Activated naive CD8-positive, alpha-beta T cell treated with anti-CD3 and anti-CD28 coated beads for 36 hours (primary cell): ENCODE results near the gene AXDND1. TPM values are rescaled to one million over a fixed set of nuclear protein-coding genes. Genes with fewer than 3 reads are reported as not detected.

ENCODE experiments used
- DNase-seq: peaks from one replicate; pipeline ENCODE4 v3.0.0; 2021
- H3K27ac Mint-ChIP-seq: one replicate; pipeline ENCODE4 v1.8.0; 2022; ENCODE audit warnings: mild to moderate bottlenecking, moderate library complexity, mixed read lengths
- H3K27me3 Mint-ChIP-seq: one replicate; pipeline ENCODE4 v1.8.0; 2022; ENCODE audit warnings: mild to moderate bottlenecking, mixed read lengths
- H3K36me3 Mint-ChIP-seq: one replicate; pipeline ENCODE4 v1.8.0; 2021; ENCODE audit warnings: mild to moderate bottlenecking, mixed read lengths
- H3K4me1 Mint-ChIP-seq: one replicate; pipeline ENCODE4 v1.8.0; 2021; ENCODE audit warnings: mixed read lengths
- H3K4me3 Mint-ChIP-seq: one replicate; pipeline ENCODE4 v1.8.0; 2022; ENCODE audit warnings: mild to moderate bottlenecking, moderate library complexity, mixed read lengths
- H3K9me3 Mint-ChIP-seq: one replicate; pipeline ENCODE4 v1.8.0; 2022; ENCODE audit warnings: mixed read lengths
- total RNA-seq, 2 experiments: library from RNA; stranded (reverse); gene quantifications; one replicate each; pipeline ENCODE4 v1.2.3, GENCODE V29; 2021

The AXDND1 gene
- total RNA-seq, 2 experiments from 2014 or later = 0.56 to 0.64 TPM

DNA sequence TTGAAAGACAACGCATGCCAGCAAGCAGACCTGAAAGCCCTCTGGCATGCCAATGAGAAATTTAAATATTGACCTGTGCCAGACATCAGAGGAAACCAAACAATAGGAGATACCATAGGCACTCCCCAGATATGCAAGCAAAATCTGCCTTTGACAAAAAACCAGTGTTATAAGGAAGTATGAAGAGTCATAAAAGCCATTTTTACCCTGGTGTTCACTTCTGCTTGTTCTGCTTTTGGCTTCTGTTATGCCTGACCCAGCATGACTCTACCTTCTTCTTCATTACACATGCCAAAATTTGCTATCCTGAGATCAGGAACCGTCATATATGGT is 183.6 kb downstream of the AXDND1 start:
- Mint-ChIP-seq H3K27ac (no peak overlapping the region), H3K9me3 (no peaks in the 10 kb centered on the region), H3K4me3 (no peak overlapping the region), H3K27me3 (peaks cover 7% of the 10 kb centered on the region), H3K36me3 (no peaks in the 10 kb centered on the region), H3K4me1 (no peaks in the 10 kb centered on the region)
- DNase-seq = no peak

DNA sequence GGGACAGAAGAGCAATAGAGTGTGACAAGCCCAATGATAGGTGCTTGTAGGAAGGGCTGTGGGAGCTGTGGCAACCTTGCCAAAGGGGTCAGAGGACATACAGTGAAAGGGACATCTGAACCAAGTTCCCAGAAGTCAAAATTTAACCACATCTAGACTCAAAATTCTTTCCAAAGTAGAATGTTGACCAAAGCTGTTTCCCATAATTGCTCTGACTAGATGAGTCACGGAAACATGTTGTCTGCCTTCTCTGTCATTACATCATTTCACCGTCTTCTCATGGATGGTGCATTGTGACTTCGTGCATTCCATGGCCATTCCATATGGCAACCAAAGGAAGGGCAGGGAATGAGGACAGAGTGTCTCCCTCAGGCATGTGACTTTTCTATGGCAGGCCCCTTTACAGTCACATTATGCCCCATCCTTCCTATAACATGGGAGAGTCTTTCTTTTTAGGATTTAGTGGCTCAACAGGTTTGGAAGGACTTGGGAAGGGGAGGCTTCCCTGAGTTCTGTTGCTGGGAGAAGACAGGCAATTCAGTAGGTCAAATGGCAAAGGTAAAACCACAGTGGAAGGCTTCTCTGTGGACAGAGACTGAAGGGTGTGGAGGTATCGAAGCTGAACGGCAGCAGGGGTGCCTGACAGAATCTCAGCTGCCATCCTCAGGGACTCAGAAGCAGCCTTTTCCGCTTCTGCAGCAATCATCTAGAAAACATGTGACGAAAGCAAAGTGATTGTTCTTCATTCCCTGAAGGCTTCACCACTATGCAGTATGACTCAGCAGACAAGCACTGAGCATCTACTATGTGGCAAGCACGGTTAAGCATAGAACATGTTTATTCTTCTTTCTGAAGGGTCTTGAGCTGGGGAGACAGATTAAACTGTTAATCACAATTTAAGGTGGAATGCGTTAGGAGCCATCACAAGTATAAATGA is 185.2 kb downstream of the AXDND1 start:
- peaks cover 7% of the 10 kb centered on the region for H3K27me3 Mint-ChIP-seq
- DNase-seq = no peak
- H3K36me3 Mint-ChIP-seq = no peaks in the 10 kb centered on the region
- no peak overlapping the region for H3K4me3 Mint-ChIP-seq
- H3K4me1 Mint-ChIP-seq = no peaks in the 10 kb centered on the region
- H3K27ac Mint-ChIP-seq = no peak overlapping the region
- H3K9me3 Mint-ChIP-seq = no peaks in the 10 kb centered on the region

DNA sequence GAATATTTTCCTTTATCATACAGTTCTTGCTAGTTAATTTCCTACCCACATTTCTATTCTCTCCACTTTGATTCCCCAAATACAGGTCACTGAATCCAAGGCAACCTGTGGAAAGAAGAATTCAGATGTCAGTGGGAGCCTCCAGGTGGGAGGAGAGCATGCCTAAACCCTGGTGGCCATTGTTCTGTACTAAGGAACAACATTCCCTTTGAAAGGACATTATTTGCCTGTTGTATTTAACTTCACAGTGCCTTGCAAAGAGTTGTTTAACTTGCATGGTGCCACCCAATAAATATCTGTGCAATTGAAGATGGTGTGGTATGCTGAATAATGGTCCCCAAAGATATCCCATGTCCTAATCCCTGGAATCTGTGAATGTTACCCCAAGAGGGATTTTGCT is 188.7 kb downstream of the AXDND1 start:
- no peak overlapping the region for H3K27ac Mint-ChIP-seq
- H3K27me3 Mint-ChIP-seq = peaks cover 5% of the 10 kb centered on the region
- DNase-seq = no peak
- H3K9me3 Mint-ChIP-seq = no peaks in the 10 kb centered on the region
- H3K4me1 Mint-ChIP-seq = no peaks in the 10 kb centered on the region
- H3K4me3 Mint-ChIP-seq = no peak overlapping the region
- H3K36me3 Mint-ChIP-seq = no peaks in the 10 kb centered on the region

DNA sequence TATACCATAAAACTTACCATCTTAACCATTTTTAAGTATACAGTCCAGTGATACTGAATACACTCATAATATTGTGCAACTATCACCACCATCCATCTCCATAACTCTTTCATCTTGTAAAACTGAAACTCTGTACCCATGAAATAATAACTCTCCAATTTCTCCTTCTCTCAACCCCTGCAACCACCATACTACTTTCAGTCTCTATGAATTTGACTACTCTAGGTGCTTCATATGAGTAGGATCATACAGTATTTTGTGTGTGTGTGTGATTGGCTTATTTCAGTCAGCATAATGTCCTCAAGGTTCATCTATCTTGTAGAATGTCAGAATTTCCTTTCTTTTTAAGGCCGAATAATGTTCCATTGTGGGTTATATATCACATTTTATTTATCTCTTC is 192.3 kb downstream of the AXDND1 start:
- DNase-seq = no peak
- Mint-ChIP-seq H3K27ac (no peak overlapping the region), H3K9me3 (no peaks in the 10 kb centered on the region), H3K36me3 (no peaks in the 10 kb centered on the region), H3K4me3 (no peak overlapping the region), H3K4me1 (no peaks in the 10 kb centered on the region), H3K27me3 (no peaks in the 10 kb centered on the region)

DNA sequence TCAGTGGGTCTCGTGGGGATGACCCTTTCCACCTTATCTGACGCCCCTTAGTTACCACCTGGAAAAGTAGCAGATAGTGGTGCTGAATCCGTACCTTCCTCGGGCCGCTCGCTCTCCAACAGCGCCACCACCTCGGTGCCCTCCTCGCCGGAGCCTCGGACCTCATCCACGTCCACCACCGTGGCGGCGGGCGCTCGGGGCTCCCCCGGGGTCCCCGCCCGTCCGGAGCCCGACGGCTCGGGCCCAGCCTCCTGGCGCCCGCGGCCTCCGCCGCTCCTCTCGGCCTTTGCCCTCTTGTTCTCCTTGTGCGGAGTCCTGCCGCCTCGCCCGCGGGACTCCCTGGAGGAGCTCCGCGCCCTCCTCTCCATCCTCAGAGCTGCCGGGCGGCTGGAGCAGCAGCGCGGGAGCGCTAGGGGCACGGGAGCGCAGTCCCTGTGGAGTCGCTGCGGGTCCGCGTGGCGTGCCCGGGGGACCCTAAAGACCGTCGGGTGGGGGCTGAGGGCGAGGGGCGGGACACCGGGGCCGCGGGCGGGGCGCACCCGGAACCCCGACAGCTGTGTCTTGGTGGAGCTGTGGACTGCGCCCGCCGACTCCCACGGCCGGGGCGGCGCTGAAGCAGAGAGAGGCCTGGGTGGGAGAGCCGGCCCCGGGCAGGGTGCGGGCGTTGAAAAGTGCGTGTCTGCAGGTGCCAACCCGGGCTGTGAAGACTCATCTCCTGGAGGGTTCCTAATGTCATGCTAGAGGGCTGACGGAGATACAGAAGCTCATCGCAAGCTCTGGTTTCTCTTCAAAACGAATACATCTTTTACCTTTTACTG is 209.9 kb downstream of the AXDND1 start, which contains the start of gene NPHS2:
TSS of gene NPHS2 (minus strand) at position 452 of the 818 bp plus-strand sequence. CDS start at position 368, 84 bp downstream.
- Mint-ChIP-seq H3K4me1 (peaks cover 4% of the 10 kb centered on the region), H3K27me3 (peaks cover 53% of the 10 kb centered on the region), H3K4me3 (no peak within 1 kb of the TSS), H3K36me3 (no peaks in the 10 kb centered on the region), H3K27ac (no peak within 1 kb of the TSS), H3K9me3 (no peaks in the 10 kb centered on the region)
- no peak for DNase-seq

DNA sequence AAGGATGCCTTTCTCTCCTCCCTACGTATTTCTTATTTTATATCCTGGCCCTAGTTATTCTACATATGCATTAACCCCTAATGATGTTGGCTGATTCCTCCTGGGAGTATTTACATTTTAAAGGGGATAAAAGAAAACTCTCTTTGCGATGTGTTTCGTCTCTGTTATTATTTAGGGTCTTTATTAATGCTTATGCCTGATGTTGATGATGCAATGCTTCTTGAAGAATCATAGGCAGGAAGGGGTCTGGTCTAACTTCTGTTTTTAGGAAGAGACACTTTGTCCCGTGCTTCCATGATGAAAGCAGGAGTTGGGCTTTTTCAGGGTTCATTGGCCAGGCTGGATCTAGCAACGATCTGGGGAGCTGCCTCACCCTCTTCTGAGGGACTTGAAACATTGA is 210.7 kb downstream of the AXDND1 start:
- DNase-seq = no peak
- H3K4me1 Mint-ChIP-seq = peaks cover 4% of the 10 kb centered on the region
- no peak overlapping the region for H3K27ac Mint-ChIP-seq
- no peaks in the 10 kb centered on the region for H3K36me3 Mint-ChIP-seq
- H3K27me3 Mint-ChIP-seq = peaks cover 53% of the 10 kb centered on the region
- H3K4me3 Mint-ChIP-seq = no peak overlapping the region
- H3K9me3 Mint-ChIP-seq = no peaks in the 10 kb centered on the region

DNA sequence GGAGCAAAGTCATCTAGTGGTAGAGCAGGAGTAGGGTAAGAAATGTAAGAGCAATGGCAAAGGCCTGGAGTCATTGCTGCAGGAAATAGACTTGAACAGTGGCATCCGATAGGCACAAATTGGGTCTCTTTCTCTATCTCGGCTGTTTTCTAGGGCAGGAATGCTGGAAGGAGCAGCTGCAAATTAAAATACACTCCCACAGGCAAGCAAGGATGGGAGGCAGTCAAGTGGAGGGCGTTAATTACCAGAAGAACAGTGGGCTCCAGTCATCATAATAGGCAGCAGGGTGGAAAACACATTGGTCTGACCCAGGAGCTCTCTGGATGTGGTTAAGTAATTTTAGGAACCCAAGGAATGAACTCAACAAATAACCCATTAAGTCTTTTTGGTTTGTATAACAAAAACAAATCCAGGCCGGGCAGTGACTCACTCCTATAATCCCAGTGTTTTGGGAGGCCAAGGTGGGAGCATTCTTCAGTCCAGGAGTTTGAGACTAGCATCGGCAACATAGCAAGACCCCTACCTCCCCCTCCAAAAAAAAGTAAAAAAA is 218.1 kb downstream of the AXDND1 start:
- no peaks in the 10 kb centered on the region for H3K9me3 Mint-ChIP-seq

DNA sequence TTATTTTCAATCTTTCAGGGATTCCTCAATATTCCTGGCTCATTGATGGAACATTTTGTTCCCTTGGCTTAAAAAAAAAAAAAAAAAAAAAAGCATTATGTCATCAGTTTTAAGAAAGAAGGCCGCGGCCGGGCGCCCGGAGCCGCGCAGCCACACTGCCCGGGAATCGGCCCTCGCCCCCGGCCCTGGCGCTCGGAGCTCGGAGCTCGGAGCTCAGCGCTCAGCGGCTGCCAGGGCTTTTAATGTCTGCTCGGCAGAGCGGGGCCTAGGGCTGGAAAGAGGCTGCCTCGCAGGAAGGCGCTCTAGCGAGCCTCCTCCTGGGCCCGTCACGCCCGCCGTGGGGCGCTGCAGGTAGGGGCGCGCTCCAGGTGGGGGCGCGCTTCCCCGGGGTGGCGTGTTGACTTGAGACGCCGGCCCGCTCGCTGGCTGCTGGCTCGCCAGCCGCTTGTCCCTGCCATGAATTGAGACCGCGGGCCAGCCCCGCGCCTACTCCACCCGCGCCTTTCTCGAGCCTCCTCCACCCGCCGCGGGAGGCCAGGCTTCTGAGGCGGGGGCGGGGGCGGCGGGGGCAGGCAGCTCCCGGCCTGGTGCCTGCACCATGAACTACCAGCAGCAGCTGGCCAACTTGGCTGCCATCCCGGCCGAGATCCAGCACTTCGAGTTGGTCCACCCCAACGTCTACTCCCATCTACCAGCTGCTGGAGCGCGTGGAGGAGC is 220.5 kb downstream of the AXDND1 start:
- Mint-ChIP-seq H3K27me3 (peaks cover 77% of the 10 kb centered on the region), H3K9me3 (no peaks in the 10 kb centered on the region), H3K27ac (no peak overlapping the region), H3K4me3 (no peak overlapping the region), H3K36me3 (no peaks in the 10 kb centered on the region), H3K4me1 (no peaks in the 10 kb centered on the region)
- peak; percentile 26 for DNase-seq

More for the DNA sequence above, 218.1 kb downstream of the AXDND1 start:
- H3K27me3 Mint-ChIP-seq = peaks cover 62% of the 10 kb centered on the region
- H3K36me3 Mint-ChIP-seq = no peaks in the 10 kb centered on the region
- H3K4me3 Mint-ChIP-seq = no peak overlapping the region
- no peak for DNase-seq
- H3K4me1 Mint-ChIP-seq = no peaks in the 10 kb centered on the region
- H3K27ac Mint-ChIP-seq = no peak overlapping the region

DNA sequence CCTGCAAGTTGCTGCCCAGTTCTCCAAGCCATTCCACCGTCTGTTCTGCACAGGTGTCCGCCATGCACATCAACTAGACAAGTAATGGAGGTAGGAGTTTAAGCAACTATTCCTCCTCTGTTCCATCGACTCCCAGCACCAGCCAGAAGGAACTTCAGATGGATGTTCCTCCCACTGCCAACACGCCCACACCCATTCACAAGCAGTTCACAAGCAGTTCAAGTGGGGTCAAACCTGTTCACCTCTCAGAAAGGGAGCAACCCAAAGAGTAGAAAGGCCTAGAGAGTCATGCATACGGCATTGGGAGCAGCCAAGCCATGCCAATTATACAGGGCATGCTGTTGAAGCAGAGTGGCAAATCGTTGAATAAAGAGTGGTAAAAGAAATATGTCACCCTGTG is 221.6 kb downstream of the AXDND1 start:
- DNase-seq = no peak
- no peaks in the 10 kb centered on the region for H3K36me3 Mint-ChIP-seq
- peaks cover 86% of the 10 kb centered on the region for H3K27me3 Mint-ChIP-seq
- no peak overlapping the region for H3K27ac Mint-ChIP-seq
- no peaks in the 10 kb centered on the region for H3K9me3 Mint-ChIP-seq
- no peaks in the 10 kb centered on the region for H3K4me1 Mint-ChIP-seq
- no peak overlapping the region for H3K4me3 Mint-ChIP-seq

DNA sequence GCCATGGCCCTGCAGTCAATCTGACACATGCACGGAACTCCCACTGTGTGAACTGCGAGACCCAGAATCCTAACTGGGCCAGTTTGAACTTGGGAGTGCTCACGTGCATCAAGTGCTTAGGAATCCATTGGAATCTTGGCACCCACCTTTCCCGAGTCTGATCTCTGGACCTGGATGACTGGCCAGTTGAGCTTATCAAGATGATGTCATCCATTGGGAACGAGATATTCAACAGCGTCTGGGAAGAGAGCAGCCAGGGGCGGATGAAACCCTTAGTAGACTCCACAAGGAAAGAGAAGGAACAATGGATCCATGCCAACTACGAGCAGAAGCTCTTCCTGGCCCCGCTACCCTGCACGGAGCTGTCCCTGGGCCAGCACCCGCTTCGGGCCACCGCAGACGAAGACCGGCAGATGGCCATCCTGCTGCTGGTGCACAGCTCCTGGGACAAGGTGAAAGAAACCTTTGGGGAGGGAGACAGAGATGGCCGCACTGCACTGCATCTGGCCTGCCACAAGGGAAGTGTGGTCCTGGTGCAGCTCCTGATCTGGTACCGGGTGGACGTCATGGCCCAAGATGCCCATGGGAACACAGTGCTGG is 222.8 kb downstream of the AXDND1 start:
- no peaks in the 10 kb centered on the region for H3K9me3 Mint-ChIP-seq
- no peak overlapping the region for H3K4me3 Mint-ChIP-seq
- H3K4me1 Mint-ChIP-seq = no peaks in the 10 kb centered on the region
- H3K27ac Mint-ChIP-seq = no peak overlapping the region
- peaks cover 89% of the 10 kb centered on the region for H3K27me3 Mint-ChIP-seq
- DNase-seq = no peak
- H3K36me3 Mint-ChIP-seq = no peaks in the 10 kb centered on the region

DNA sequence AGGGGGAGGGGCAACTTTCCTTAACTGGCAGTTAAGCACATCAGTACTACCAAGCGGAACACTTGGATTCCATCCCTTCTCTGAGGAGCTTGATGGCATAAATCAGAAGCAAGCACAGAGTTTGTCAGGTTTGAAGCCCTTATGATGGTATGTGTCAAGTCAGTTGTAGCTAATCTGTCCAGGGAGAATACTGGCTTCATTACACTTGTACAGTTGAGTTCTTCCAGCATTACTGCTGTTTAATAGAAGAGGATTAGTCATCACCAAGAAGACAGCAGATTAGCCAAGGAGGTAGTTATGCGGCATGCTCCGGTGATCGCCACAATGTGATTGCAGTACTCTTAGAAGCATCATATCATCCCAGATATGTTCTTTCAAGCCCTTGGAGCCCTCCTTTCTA is 223.7 kb downstream of the AXDND1 start:
- Mint-ChIP-seq H3K27ac (no peak overlapping the region), H3K36me3 (no peaks in the 10 kb centered on the region), H3K4me3 (no peak overlapping the region), H3K9me3 (no peaks in the 10 kb centered on the region), H3K4me1 (no peaks in the 10 kb centered on the region), H3K27me3 (peaks cover 83% of the 10 kb centered on the region)
- no peak for DNase-seq

DNA sequence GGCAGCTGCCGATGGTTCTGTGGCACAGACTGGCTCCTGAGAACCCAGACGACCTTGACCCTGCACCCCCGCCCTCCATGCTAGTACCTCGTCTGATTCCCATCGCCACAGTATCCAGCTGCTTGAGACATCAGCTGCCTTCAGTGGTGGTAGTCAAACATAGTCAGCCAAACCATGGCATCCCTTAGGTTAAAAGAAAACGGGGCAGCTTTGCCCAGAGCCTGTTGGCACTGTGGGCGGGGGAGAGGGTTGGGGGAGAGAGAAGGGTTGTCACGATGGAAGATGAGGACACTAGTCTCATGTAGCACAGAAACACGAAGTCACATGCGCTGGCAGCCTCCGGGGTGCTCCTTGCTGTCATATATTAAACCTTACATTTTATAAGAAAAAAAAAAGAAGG is 224.9 kb downstream of the AXDND1 start:
- H3K27me3 Mint-ChIP-seq = peaks cover 76% of the 10 kb centered on the region
- H3K4me3 Mint-ChIP-seq = no peak overlapping the region
- no peak for DNase-seq
- H3K36me3 Mint-ChIP-seq = no peaks in the 10 kb centered on the region
- H3K27ac Mint-ChIP-seq = no peak overlapping the region
- no peaks in the 10 kb centered on the region for H3K4me1 Mint-ChIP-seq
- H3K9me3 Mint-ChIP-seq = no peaks in the 10 kb centered on the region

DNA sequence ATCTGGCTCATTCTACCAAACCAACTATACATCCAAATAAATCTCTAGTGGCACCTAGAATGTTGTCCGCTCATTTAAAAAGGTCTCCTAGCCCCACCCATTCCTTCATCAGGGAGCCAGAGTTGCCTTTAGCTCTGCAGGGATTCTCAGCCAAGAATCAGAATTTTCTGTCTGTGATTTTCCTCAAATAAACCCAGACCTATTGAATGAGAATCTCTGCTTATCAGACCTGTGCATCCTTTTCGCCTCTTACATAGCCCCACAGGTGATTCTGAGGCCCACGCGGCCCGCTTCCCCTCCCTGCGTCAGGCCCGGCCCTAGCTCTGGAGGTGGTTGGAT is 225.5 kb downstream of the AXDND1 start:
- Mint-ChIP-seq H3K9me3 (no peaks in the 10 kb centered on the region), H3K4me1 (peaks cover 3% of the 10 kb centered on the region), H3K36me3 (no peaks in the 10 kb centered on the region), H3K4me3 (no peak overlapping the region), H3K27me3 (peaks cover 71% of the 10 kb centered on the region), H3K27ac (no peak overlapping the region)
- no peak for DNase-seq
